A549 (cell line): ENCODE results near the gene SLC8A2. TPM values are rescaled to one million over a fixed set of nuclear protein-coding genes. Genes with fewer than 3 reads are reported as not detected.

Experiments
- ATAC-seq, 2 experiments: fragments of 200-7000 bp in 1 of 2; fragments of >200 bp in 1 of 2; cut with Nextera tagmentation in 1 of 2; cut with Tn5 transposase in 1 of 2; 3 replicates each; pipeline versions ENCODE4 v1.8.0 to v1.9.1; 2018 to 2020; ENCODE audit warnings: mild to moderate bottlenecking in 1 of 2, moderate library complexity in 1 of 2
- CTCF ChIA-PET: fragments of 300-600 bp; sonication (Branson Sonifier 250); formaldehyde crosslinking; extraction: SDS; loops from one replicate; lab custom pipeline; 2021; ENCODE audit warnings: antibody characterized with exemption, inconsistent platforms; lab: Yijun Ruan, JAX
- POLR2A ChIA-PET: fragments of 350-600 bp; formaldehyde crosslinking; extraction: SDS; loops from one replicate; lab custom pipeline; 2021; ENCODE audit warnings: antibody characterized with exemption, inconsistent platforms; lab: Yijun Ruan, JAX
- DNase-seq, 2 experiments: peaks; one replicate each; pipeline versions ENCODE4 v3.0.0 to v3.0.0-alpha.2; 2011 to 2016; ENCODE audit warnings: low read depth in 1 of 2, low spot score in 1 of 2
- FAIRE-seq: peaks from 2 replicates; lab custom pipeline; 2011; peaks lifted over from hg19 to GRCh38; lab: Jason Lieb, UNC
- H3K27ac ChIP-seq, 2 experiments: fragments of >200 bp; sonication (Bioruptor Twin); formaldehyde crosslinking; 3 replicates each; pipeline ENCODE4 v1.5.1; 2016 to 2017
- H3K4me1 ChIP-seq: fragments of >200 bp; sonication (Bioruptor Twin); formaldehyde crosslinking; 3 replicates; pipeline ENCODE4 v1.6.1; 2016
- H3K4me2 ChIP-seq: fragments of >200 bp; sonication (Bioruptor Twin); formaldehyde crosslinking; 3 replicates; pipeline ENCODE4 v1.6.1; 2016
- H3K4me3 ChIP-seq: fragments of >200 bp; sonication (Bioruptor Twin); formaldehyde crosslinking; 3 replicates; pipeline ENCODE4 v1.5.1; 2016
- H3K9me3 ChIP-seq: fragments of >200 bp; sonication (Bioruptor Twin); formaldehyde crosslinking; 3 replicates; pipeline ENCODE4 v1.6.1; 2016
- BHLHE40 ChIP-seq: IDR thresholded peaks from 2 replicates; pipeline ENCODE4 v1.6.1; 2012; ENCODE audit warnings: low read depth, low read length, inconsistent platforms
- CEBPB ChIP-seq, 2 experiments: fragments of >200 bp in 1 of 2; sonication (Bioruptor Twin) in 1 of 2; formaldehyde crosslinking in 1 of 2; IDR thresholded peaks; 2 replicates each; pipeline ENCODE4 v1.6.1; 2012 to 2016
- EHF ChIP-seq: fragments of 250-450 bp; sonication (Bioruptor Pico); IDR thresholded peaks from 2 replicates; pipeline ENCODE4 v1.5.0; 2020; ENCODE audit warnings: mild to moderate bottlenecking
- EP300 ChIP-seq, 2 experiments: fragments of >200 bp; sonication (Bioruptor Twin); formaldehyde crosslinking; IDR thresholded peaks; 2 replicates in 1 of 2; 3 replicates in 1 of 2; pipeline ENCODE4 v1.6.1; 2016 to 2017
- FOSB ChIP-seq: fragments of 250-450 bp; sonication (Bioruptor Pico); IDR thresholded peaks from 2 replicates; pipeline ENCODE4 v1.5.0; 2020; ENCODE audit warnings: mild to moderate bottlenecking, moderate library complexity
- HOXB5 ChIP-seq: fragments of 250-450 bp; sonication (Bioruptor Pico); IDR thresholded peaks from 2 replicates; pipeline ENCODE4 v1.5.0; 2020; ENCODE audit warnings: mild to moderate bottlenecking, moderate library complexity
- JUNB ChIP-seq: fragments of >200 bp; sonication (Bioruptor Twin); formaldehyde crosslinking; IDR thresholded peaks from 2 replicates; pipeline ENCODE4 v1.6.1; 2016
- MAFK ChIP-seq: fragments of 450-650 bp; IDR thresholded peaks from 2 replicates; pipeline ENCODE4 v1.6.1; 2014; ENCODE audit not compliant: partially characterized antibody
- NPAS2 ChIP-seq: fragments of 250-450 bp; sonication (Bioruptor Pico); IDR thresholded peaks from 2 replicates; pipeline ENCODE4 v1.8.0; 2022; ENCODE audit warnings: mild to moderate bottlenecking, moderate library complexity, borderline replicate concordance
- NR3C1 ChIP-seq: fragments of >200 bp; sonication (Bioruptor Twin); formaldehyde crosslinking; IDR thresholded peaks from 3 replicates; pipeline ENCODE4 v1.6.1; 2017
- POLR2A ChIP-seq: IDR thresholded peaks from 2 replicates; pipeline ENCODE4 v1.6.1; 2012; ENCODE audit warnings: mild to moderate bottlenecking, low read length
- POLR2AphosphoS2 ChIP-seq: conservative IDR thresholded peaks from 2 replicates; pipeline ENCODE4 v1.6.1; 2012; ENCODE audit warnings: low read length, improper control_type of control experiment, inconsistent platforms
- RCOR1 ChIP-seq: fragments of 150-350 bp; IDR thresholded peaks from 2 replicates; pipeline ENCODE4 v1.6.1; 2014; ENCODE audit warnings: antibody characterized with exemption, low read length, low read depth
- RNF2 ChIP-seq: fragments of 200-600 bp; sonication (generic); IDR thresholded peaks from 2 replicates; pipeline ENCODE4 v1.6.1; 2016; ENCODE audit warnings: low read depth, mild to moderate bottlenecking, antibody characterized with exemption, moderate library complexity, borderline replicate concordance
- SMC3 ChIP-seq: fragments of >200 bp; sonication (Bioruptor Twin); formaldehyde crosslinking; IDR thresholded peaks from 3 replicates; pipeline ENCODE4 v1.6.1; 2018; ENCODE audit warnings: inconsistent platforms
- ZC3H11A ChIP-seq: fragments of 450-650 bp; IDR thresholded peaks from 2 replicates; pipeline ENCODE4 v1.6.1; 2014; ENCODE audit warnings: antibody characterized with exemption, mild to moderate bottlenecking
- WGBS: methylation state at CpG from one replicate; pipeline ENCODE4 v1.1.6; 2017; ENCODE audit errors: missing lambda C conversion rate; 5-methylcytosine and 5-hydroxymethylcytosine counted together
- polyA plus RNA-seq, 4 experiments: library from polyadenylated mRNA; depleted of rRNA in 3 of 4; stranded (reverse); fragments of >200 nt; fragmentation: RNase III in 1 of 4; extraction: RNeasy Plus Mini Kit Qiagen cat#74134 plus additional on column Dnase treatment in 1 of 4; gene quantifications; 2 replicates in 3 of 4; 3 replicates in 1 of 4; pipeline ENCODE4 v1.2.3, GENCODE V29; 2011 to 2017
- TF ChIP-seq, protein P1 (sequence below): fragments of >200 bp; sonication (Bioruptor Twin); formaldehyde crosslinking; IDR thresholded peaks from 3 replicates; pipeline ENCODE4 v1.5.1; 2016
- TF ChIP-seq, protein P2 (sequence below): fragments of 150-350 bp; IDR thresholded peaks from 2 replicates; pipeline ENCODE4 v1.6.1; 2014; ENCODE audit warnings: low read depth, mild to moderate bottlenecking, low read length
- TF ChIP-seq, protein P3 (sequence below): fragments of >200 bp; sonication (Bioruptor Twin); formaldehyde crosslinking; IDR thresholded peaks from 2 replicates; pipeline ENCODE4 v1.6.1; 2016
- TF ChIP-seq, protein P4 (sequence below): fragments of >200 bp; sonication (Bioruptor Twin); formaldehyde crosslinking; IDR thresholded peaks from 3 replicates; pipeline ENCODE4 v1.6.1; 2016
- TF ChIP-seq, protein P5 (sequence below): fragments of 250-450 bp; sonication (Bioruptor Pico); IDR thresholded peaks from 2 replicates; pipeline ENCODE4 v1.5.0; 2020; ENCODE audit warnings: low read depth, mild to moderate bottlenecking, moderate library complexity
- TF ChIP-seq, protein P6 (sequence below): fragments of 450-650 bp; IDR thresholded peaks from 2 replicates; pipeline ENCODE4 v1.6.1; 2014; ENCODE audit warnings: antibody characterized with exemption
- TF ChIP-seq, protein P7 (sequence below): fragments of 250-450 bp; sonication (Bioruptor Pico); IDR thresholded peaks from 2 replicates; pipeline ENCODE4 v1.5.0; 2021; ENCODE audit warnings: mild to moderate bottlenecking, moderate library complexity, borderline replicate concordance

Gene SLC8A2
- polyA plus RNA-seq, 2 of the 4 experiments (the other 2 are of a cell fraction), result 0.15 to 0.35 TPM

DNA sequence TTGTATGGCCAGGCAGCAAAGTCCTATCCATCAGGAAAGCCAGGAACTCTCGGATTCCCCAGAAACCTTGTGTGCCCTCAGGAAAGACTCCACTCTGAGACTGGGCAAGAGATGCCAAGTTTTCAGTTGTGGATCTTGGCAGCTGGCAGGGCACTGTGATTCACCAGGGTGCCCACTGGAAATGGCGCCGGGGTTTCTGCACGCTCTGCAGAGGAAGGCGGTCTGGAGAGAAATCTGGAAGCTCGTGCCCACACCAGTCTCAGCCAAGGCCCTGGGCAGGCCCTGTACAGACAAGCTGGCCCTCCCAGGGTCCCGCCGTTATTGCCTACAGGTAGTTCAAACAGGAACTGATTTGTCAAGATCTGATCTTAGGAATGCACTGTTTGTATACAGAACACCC is 38.3 kb upstream of the SLC8A2 start:
- ChIA-PET CTCF (interaction anchor here (0.8 to 6.8 kb wide), 13 partner anchors 10 to 339 kb away, joined by 3 to 57 read pairs (median 4); partner anchors contain the start of genes EHD2 and KPTN), POLR2A (no interaction called here)
- peaks cover 22% of the 10 kb centered on the region for H3K4me1 ChIP-seq
- DNase-seq (no peak), ATAC-seq (no peak), FAIRE-seq (no peak)
- no peak overlapping the region for H3K4me3 ChIP-seq
- H3K27ac ChIP-seq, result no peak overlapping the region
- H3K4me2 ChIP-seq, result no peak overlapping the region
- 93% methylated on average over 8 of the region's 8 CpGs for WGBS
- H3K9me3 ChIP-seq, result no peaks in the 10 kb centered on the region
- no peak for TF ChIP-seq EP300 (IDR thresholded peaks at IDR 0.05)
- no peak for TF ChIP-seq BHLHE40
- TF ChIP-seq, protein P1, sequence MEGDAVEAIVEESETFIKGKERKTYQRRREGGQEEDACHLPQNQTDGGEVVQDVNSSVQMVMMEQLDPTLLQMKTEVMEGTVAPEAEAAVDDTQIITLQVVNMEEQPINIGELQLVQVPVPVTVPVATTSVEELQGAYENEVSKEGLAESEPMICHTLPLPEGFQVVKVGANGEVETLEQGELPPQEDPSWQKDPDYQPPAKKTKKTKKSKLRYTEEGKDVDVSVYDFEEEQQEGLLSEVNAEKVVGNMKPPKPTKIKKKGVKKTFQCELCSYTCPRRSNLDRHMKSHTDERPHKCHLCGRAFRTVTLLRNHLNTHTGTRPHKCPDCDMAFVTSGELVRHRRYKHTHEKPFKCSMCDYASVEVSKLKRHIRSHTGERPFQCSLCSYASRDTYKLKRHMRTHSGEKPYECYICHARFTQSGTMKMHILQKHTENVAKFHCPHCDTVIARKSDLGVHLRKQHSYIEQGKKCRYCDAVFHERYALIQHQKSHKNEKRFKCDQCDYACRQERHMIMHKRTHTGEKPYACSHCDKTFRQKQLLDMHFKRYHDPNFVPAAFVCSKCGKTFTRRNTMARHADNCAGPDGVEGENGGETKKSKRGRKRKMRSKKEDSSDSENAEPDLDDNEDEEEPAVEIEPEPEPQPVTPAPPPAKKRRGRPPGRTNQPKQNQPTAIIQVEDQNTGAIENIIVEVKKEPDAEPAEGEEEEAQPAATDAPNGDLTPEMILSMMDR, result no peak
- TF ChIP-seq, protein P2, sequence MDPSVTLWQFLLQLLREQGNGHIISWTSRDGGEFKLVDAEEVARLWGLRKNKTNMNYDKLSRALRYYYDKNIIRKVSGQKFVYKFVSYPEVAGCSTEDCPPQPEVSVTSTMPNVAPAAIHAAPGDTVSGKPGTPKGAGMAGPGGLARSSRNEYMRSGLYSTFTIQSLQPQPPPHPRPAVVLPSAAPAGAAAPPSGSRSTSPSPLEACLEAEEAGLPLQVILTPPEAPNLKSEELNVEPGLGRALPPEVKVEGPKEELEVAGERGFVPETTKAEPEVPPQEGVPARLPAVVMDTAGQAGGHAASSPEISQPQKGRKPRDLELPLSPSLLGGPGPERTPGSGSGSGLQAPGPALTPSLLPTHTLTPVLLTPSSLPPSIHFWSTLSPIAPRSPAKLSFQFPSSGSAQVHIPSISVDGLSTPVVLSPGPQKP, result no peak
- no peak for TF ChIP-seq SMC3
- TF ChIP-seq, protein P3, sequence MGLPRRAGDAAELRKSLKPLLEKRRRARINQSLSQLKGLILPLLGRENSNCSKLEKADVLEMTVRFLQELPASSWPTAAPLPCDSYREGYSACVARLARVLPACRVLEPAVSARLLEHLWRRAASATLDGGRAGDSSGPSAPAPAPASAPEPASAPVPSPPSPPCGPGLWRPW, result no peak
- TF ChIP-seq RNF2, result no peak

DNA sequence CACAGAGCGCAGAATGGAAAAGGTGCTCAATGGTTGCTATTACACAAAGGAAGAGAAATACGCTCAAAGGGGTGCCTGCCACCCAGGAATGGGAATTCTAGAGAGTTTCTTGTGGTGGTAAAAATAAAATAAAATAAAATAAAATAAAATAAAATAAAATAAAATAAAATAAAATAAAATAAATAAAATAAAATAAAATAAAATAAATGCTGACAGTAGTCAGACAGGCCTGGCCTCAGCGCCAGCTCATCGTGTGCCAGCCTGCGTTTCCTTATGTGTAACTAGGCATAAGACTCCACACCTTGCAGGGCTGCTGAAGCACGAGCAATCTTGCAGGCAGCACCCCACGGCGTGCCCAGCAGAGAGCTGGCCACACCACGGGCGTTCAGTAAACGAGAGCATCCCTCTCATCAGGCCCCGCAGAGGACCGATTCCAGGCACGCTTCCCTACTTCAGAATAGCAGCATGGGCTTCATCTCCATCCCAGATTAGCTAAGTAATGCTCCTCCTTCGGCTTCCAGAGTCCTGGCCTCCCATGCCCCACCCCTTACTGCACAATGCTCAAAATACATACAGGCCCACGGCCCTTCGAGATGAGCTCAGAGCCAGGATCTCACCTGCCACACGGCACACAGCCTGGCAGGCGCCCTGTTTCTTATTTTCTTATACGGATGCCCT is 37.6 kb upstream of the SLC8A2 start:
- no peak for ATAC-seq

DNA sequence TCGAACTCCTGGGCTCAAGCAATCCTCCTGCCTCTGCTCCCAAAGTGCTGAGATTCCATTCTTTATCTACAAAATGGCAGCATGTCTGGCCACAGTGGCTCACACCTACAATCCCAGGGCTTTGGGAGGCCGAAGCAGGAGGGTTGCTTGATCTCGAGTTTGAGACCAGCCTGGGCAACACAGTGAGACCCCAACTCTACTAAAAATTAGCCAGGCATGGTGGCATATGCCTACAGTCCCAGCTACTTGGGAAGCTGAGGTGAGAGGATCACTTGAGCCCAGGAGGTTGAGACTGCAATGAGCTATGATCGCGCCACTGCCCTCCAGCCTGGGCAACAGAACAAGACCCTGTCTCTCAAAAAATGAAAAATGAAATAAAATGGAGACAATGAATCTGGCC is 37.0 kb upstream of the SLC8A2 start:
- H3K27ac ChIP-seq, result no peak overlapping the region
- no peaks in the 10 kb centered on the region for H3K9me3 ChIP-seq
- DNase-seq (no peak), ATAC-seq (no peak), FAIRE-seq (no peak)
- ChIA-PET POLR2A (no interaction called here), CTCF (interaction anchor here (0.6 to 5.0 kb wide), 7 partner anchors 9 to 340 kb away, joined by 3 to 29 read pairs (median 9); partner anchors contain the start of gene KPTN)
- no peak overlapping the region for H3K4me2 ChIP-seq
- TF ChIP-seq, protein P4, sequence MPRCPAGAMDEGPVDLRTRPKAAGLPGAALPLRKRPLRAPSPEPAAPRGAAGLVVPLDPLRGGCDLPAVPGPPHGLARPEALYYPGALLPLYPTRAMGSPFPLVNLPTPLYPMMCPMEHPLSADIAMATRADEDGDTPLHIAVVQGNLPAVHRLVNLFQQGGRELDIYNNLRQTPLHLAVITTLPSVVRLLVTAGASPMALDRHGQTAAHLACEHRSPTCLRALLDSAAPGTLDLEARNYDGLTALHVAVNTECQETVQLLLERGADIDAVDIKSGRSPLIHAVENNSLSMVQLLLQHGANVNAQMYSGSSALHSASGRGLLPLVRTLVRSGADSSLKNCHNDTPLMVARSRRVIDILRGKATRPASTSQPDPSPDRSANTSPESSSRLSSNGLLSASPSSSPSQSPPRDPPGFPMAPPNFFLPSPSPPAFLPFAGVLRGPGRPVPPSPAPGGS, result no peak
- TF ChIP-seq, protein P5, sequence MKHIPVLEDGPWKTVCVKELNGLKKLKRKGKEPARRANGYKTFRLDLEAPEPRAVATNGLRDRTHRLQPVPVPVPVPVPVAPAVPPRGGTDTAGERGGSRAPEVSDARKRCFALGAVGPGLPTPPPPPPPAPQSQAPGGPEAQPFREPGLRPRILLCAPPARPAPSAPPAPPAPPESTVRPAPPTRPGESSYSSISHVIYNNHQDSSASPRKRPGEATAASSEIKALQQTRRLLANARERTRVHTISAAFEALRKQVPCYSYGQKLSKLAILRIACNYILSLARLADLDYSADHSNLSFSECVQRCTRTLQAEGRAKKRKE (CRISPR knock-in tag), result no peak
- TF ChIP-seq, protein P6, sequence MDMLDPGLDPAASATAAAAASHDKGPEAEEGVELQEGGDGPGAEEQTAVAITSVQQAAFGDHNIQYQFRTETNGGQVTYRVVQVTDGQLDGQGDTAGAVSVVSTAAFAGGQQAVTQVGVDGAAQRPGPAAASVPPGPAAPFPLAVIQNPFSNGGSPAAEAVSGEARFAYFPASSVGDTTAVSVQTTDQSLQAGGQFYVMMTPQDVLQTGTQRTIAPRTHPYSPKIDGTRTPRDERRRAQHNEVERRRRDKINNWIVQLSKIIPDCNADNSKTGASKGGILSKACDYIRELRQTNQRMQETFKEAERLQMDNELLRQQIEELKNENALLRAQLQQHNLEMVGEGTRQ, result no peak
- H3K4me3 ChIP-seq, result no peak overlapping the region
- peaks cover 20% of the 10 kb centered on the region for H3K4me1 ChIP-seq
- 95% methylated on average over 5 of the region's 5 CpGs for WGBS

More for the DNA sequence above, 37.6 kb upstream of the SLC8A2 start:
- no peak for TF ChIP-seq NPAS2 (CRISPR knock-in tag)
- TF ChIP-seq, protein P3, result no peak
- no peak for TF ChIP-seq POLR2AphosphoS2
- TF ChIP-seq, protein P7, sequence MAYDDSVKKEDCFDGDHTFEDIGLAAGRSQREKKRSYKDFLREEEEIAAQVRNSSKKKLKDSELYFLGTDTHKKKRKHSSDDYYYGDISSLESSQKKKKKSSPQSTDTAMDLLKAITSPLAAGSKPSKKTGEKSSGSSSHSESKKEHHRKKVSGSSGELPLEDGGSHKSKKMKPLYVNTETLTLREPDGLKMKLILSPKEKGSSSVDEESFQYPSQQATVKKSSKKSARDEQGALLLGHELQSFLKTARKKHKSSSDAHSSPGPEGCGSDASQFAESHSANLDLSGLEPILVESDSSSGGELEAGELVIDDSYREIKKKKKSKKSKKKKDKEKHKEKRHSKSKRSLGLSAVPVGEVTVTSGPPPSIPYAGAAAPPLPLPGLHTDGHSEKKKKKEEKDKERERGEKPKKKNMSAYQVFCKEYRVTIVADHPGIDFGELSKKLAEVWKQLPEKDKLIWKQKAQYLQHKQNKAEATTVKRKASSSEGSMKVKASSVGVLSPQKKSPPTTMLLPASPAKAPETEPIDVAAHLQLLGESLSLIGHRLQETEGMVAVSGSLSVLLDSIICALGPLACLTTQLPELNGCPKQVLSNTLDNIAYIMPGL (CRISPR knock-in tag), result no peak
- TF ChIP-seq ZC3H11A, result no peak
- no peak for TF ChIP-seq SMC3
- no peak for TF ChIP-seq NR3C1
- no peak for TF ChIP-seq RCOR1
- TF ChIP-seq FOSB (CRISPR knock-in tag), result no peak
- no peak for TF ChIP-seq EHF (CRISPR knock-in tag)
- no peak for TF ChIP-seq MAFK
- TF ChIP-seq CEBPB (IDR thresholded peaks at IDR 0.05), result no peak
- TF ChIP-seq POLR2A, result no peak
- TF ChIP-seq HOXB5 (CRISPR knock-in tag), result no peak
- no peak for TF ChIP-seq JUNB
- TF ChIP-seq, all 56 proteins: peak for 0
- Histone ChIP-seq H3K4me2 (no peak overlapping the region), H3K9me3 (no peaks in the 10 kb centered on the region), H3K27ac (no peak overlapping the region), H3K4me1 (peaks cover 22% of the 10 kb centered on the region), H3K4me3 (no peak overlapping the region)
- FAIRE-seq (no peak), DNase-seq (no peak)
- ChIA-PET CTCF (interaction anchor here (0.8 to 5.0 kb wide), 11 partner anchors 10 to 340 kb away, joined by 3 to 29 read pairs (median 4); partner anchors contain the start of genes EHD2 and KPTN), POLR2A (no interaction called here)
- WGBS, result 92% methylated on average over 20 of the region's 20 CpGs
